Loucy (cell line): ENCODE data around the gene FABP3.

Experiments used
- H2AFZ ChIP-seq: fragments of 200-600 bp; sonication (generic); 2 replicates; pipeline ENCODE4 v1.6.0; 2016; ENCODE audit warnings: antibody characterized with exemption, mild to moderate bottlenecking, low read length, moderate library complexity
- H3F3A ChIP-seq: fragments of 200-600 bp; 2 replicates; pipeline ENCODE4 v1.6.0; 2016; ENCODE audit warnings: antibody characterized with exemption, low read depth, mild to moderate bottlenecking
- H3K27me3 ChIP-seq: fragments of 200-600 bp; sonication (generic); 2 replicates; pipeline ENCODE4 v1.6.1; 2014; ENCODE audit warnings: low read length, mild to moderate bottlenecking; ENCODE audit not compliant: insufficient read depth, poor library complexity, severe bottlenecking
- H3K36me3 ChIP-seq: fragments of 200-600 bp; sonication (generic); 2 replicates; pipeline ENCODE4 v1.6.1; 2016; ENCODE audit warnings: low read length; ENCODE audit not compliant: insufficient read depth
- H3K4me1 ChIP-seq: fragments of 200-600 bp; sonication (generic); 2 replicates; pipeline ENCODE4 v1.5.1; 2014; ENCODE audit warnings: low read length, mild to moderate bottlenecking; ENCODE audit not compliant: insufficient read depth, poor library complexity, severe bottlenecking
- H3K4me2 ChIP-seq: fragments of 200-600 bp; sonication (generic); 2 replicates; pipeline ENCODE4 v1.6.0; 2014; ENCODE audit warnings: antibody characterized with exemption, low read length, low read depth, mild to moderate bottlenecking; ENCODE audit not compliant: poor library complexity, severe bottlenecking
- H3K4me3 ChIP-seq: fragments of 200-600 bp; sonication (generic); 2 replicates; pipeline ENCODE4 v1.5.1; 2014; ENCODE audit warnings: low read length, mild to moderate bottlenecking, mixed read lengths; ENCODE audit not compliant: poor library complexity, severe bottlenecking
- H3K79me2 ChIP-seq: fragments of 200-600 bp; sonication (generic); 2 replicates; pipeline ENCODE4 v1.6.1; 2014; ENCODE audit warnings: low read length; ENCODE audit not compliant: insufficient read depth
- H3K9ac ChIP-seq: fragments of 200-600 bp; sonication (generic); 2 replicates; pipeline ENCODE4 v1.6.0; 2014; ENCODE audit warnings: mild to moderate bottlenecking, low read depth, low read length, moderate library complexity; ENCODE audit not compliant: poor library complexity, severe bottlenecking
- H3K9me2 ChIP-seq: fragments of 200-600 bp; sonication (generic); replicated peaks from 2 replicates; pipeline ENCODE4 v1.6.1; 2016; ENCODE audit warnings: low read depth, low read length, mixed read lengths
- H3K9me3 ChIP-seq: fragments of 200-600 bp; sonication (generic); 2 replicates; pipeline ENCODE4 v1.6.1; 2014; ENCODE audit warnings: mild to moderate bottlenecking, antibody characterized with exemption, low read length, low read depth; ENCODE audit not compliant: insufficient read depth
- H4K20me1 ChIP-seq: fragments of 200-600 bp; sonication (generic); 2 replicates; pipeline ENCODE4 v1.6.0; 2014; ENCODE audit warnings: antibody characterized with exemption, low read length, mild to moderate bottlenecking; ENCODE audit not compliant: insufficient read depth, poor library complexity, severe bottlenecking
- EZH2phosphoT487 ChIP-seq: fragments of 200-600 bp; IDR thresholded peaks from 2 replicates; pipeline ENCODE4 v1.6.1; 2018; ENCODE audit warnings: antibody characterized with exemption, mild to moderate bottlenecking, moderate library complexity, borderline replicate concordance
- TF ChIP-seq, protein P1 (sequence below): fragments of 200-600 bp; sonication (generic); conservative IDR thresholded peaks from 2 replicates; pipeline ENCODE4 v1.5.1; 2014; ENCODE audit warnings: mild to moderate bottlenecking, antibody characterized with exemption, low read length

The FABP3 gene

DNA sequence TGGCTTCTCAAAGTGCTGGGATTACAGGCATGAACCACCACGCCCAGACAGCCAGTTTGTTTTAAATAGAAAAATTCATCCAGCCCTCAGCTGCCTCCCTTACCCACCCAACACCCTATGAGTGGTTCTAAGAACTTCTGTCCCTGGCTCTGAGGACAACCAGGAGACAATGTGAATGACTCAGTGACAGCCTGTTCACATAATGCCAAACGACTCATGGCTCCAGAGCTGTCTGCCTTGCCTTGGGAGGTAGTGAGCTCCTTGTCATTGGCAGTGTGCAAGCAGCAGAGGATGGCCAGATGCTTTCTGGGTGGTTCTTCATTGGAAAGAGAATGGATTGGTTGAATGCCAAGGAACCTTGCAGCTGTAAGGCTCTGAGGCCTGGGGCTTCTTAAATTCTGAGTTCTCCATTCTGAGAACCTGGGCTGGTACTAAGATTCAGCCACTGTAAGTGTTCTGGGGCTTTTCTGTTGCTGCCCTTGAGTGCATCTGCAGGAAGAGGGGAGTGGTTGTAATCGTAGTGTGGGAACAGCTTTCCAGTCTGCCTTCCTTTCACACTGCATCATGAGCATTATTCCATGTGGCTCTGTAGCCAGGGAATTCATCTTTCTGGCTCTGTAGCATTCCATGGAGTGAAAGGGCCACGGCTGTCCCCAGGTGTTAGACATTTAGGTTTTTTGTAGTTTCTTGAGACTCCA lies 45.9 kb upstream of the FABP3 start:
- Histone ChIP-seq H3K36me3 (no peaks in the 10 kb centered on the region), H3K4me3 (no peak overlapping the region), H3F3A (no peaks in the 10 kb centered on the region), H3K79me2 (no peaks in the 10 kb centered on the region), H4K20me1 (no peaks in the 10 kb centered on the region), H3K4me1 (peaks cover 10% of the 10 kb centered on the region), H3K27me3 (no peaks in the 10 kb centered on the region), H3K4me2 (no peak overlapping the region), H3K9me2 (no peaks in the 10 kb centered on the region), H3K9me3 (no peaks in the 10 kb centered on the region), H3K9ac (no peak overlapping the region), H2AFZ (no peak overlapping the region)
- TF ChIP-seq, protein P1, sequence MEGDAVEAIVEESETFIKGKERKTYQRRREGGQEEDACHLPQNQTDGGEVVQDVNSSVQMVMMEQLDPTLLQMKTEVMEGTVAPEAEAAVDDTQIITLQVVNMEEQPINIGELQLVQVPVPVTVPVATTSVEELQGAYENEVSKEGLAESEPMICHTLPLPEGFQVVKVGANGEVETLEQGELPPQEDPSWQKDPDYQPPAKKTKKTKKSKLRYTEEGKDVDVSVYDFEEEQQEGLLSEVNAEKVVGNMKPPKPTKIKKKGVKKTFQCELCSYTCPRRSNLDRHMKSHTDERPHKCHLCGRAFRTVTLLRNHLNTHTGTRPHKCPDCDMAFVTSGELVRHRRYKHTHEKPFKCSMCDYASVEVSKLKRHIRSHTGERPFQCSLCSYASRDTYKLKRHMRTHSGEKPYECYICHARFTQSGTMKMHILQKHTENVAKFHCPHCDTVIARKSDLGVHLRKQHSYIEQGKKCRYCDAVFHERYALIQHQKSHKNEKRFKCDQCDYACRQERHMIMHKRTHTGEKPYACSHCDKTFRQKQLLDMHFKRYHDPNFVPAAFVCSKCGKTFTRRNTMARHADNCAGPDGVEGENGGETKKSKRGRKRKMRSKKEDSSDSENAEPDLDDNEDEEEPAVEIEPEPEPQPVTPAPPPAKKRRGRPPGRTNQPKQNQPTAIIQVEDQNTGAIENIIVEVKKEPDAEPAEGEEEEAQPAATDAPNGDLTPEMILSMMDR = no peak
- no peak for TF ChIP-seq EZH2phosphoT487

DNA sequence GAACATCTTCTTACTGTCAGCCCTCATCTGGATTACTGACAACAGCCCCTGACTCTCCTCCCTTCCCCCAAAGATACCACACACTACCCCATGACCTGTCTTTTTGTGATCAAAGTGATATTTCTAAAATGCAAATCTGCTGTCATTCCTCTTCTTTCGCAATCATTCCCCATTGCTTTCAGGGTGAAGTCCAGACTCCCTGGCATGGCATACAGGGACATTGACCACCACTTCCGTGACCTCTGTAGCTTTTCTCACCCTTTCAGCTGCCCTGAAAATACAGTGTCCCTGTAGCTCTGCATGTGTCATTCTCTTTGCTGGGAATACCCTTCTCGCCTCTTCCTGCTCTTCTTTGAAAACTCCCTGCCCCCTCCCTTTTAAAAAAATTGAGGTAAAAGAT lies 44.3 kb upstream of the FABP3 start:
- Histone ChIP-seq H3K4me2 (no peak overlapping the region), H3K9ac (no peak overlapping the region), H3K36me3 (no peaks in the 10 kb centered on the region), H3F3A (no peaks in the 10 kb centered on the region), H3K9me2 (no peaks in the 10 kb centered on the region), H2AFZ (no peak overlapping the region), H4K20me1 (no peaks in the 10 kb centered on the region), H3K79me2 (no peaks in the 10 kb centered on the region), H3K4me1 (no peaks in the 10 kb centered on the region), H3K4me3 (no peak overlapping the region), H3K9me3 (no peaks in the 10 kb centered on the region), H3K27me3 (no peaks in the 10 kb centered on the region)
- TF ChIP-seq EZH2phosphoT487 = no peak
- TF ChIP-seq, protein P1 = no peak

DNA sequence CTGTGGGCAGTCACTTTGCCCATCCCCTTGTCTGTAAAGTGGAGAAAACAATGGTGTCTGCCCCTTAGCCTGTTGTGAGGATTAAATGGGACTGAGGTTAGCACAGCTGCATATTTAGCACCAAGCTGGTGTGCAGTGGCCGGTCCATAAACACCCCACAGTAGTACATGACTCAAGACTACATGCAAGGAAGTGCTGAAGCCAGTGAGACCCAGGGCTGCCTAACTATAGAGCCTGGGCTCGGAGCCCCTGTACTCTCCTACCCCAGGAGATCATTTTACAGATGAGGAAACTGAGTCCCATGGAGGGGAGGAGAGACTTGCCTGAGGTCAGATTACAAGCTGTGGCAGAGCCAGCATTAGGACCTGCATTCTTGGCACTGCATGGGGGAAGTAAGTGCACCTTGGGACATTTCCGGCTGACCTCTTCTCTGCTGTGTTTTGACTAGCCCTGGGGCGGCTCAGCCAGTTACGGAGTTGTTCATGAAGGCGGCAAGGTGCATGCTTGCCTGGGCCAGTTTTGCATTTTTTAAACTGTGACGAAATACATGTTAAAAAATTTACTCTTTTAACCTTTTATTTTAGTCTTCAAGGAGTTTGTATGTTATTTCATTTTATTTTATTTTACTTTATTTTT lies 43.3 kb upstream of the FABP3 start:
- no peaks in the 10 kb centered on the region for H3F3A ChIP-seq
- no peaks in the 10 kb centered on the region for H3K9me2 ChIP-seq
- H3K27me3 ChIP-seq = no peaks in the 10 kb centered on the region
- H3K36me3 ChIP-seq = no peaks in the 10 kb centered on the region
- H3K79me2 ChIP-seq = no peaks in the 10 kb centered on the region
- H3K4me1 ChIP-seq = no peaks in the 10 kb centered on the region
- H3K4me2 ChIP-seq = no peak overlapping the region
- no peaks in the 10 kb centered on the region for H4K20me1 ChIP-seq
- no peak overlapping the region for H3K9ac ChIP-seq
- TF ChIP-seq EZH2phosphoT487 = no peak
- H3K9me3 ChIP-seq = no peaks in the 10 kb centered on the region
- H2AFZ ChIP-seq = no peak overlapping the region
- no peak overlapping the region for H3K4me3 ChIP-seq
